Measurements from ENCODE around the gene CRCP. TPM values are rescaled to one million over a fixed set of nuclear protein-coding genes. Genes with fewer than 3 reads are reported as not detected.

The CRCP gene
- total and polyA plus RNA-seq, 2 of the 13 experiments (the other 11 are each of a cell fraction or from before 2014, with no cell fraction given), result 22.7 to 31.0 TPM

GRCh38 chr7:66150471-66150870 lies 35.8 kb downstream of the CRCP start (continued):
- TF ChIP-seq, protein P1, sequence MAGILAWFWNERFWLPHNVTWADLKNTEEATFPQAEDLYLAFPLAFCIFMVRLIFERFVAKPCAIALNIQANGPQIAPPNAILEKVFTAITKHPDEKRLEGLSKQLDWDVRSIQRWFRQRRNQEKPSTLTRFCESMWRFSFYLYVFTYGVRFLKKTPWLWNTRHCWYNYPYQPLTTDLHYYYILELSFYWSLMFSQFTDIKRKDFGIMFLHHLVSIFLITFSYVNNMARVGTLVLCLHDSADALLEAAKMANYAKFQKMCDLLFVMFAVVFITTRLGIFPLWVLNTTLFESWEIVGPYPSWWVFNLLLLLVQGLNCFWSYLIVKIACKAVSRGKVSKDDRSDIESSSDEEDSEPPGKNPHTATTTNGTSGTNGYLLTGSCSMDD (CRISPR knock-in tag; IDR thresholded peaks at IDR 0.05), result no peak
- TF ChIP-seq ARID4A (CRISPR knock-in tag; IDR thresholded peaks at IDR 0.05; ENCODE audit: borderline replicate concordance) (peak; percentile 35; the same call in 1 of the 2 replicates), RXRB (CRISPR knock-in tag; IDR thresholded peaks at IDR 0.05; ENCODE audit: borderline replicate concordance) (peak; percentile 43; the same call in 1 of the 2 replicates), ETS1 (CRISPR knock-in tag; IDR thresholded peaks at IDR 0.05) (no peak), ZNF597 (CRISPR knock-in tag; IDR thresholded peaks at IDR 0.05) (no peak), RFX1 (IDR thresholded peaks at IDR 0.05) (no peak), NFIC (IDR thresholded peaks at IDR 0.05; ENCODE audit: low read length) (no peak), ZFYVE20 (CRISPR knock-in tag; IDR thresholded peaks at IDR 0.05; ENCODE audit: borderline replicate concordance, low read depth) (no peak), FOXK1 (CRISPR knock-in tag; IDR thresholded peaks at IDR 0.05; ENCODE audit: borderline replicate concordance, low read depth) (peak; percentile 41; the same call in 1 of the 2 replicates), ZNF747 (CRISPR knock-in tag; IDR thresholded peaks at IDR 0.05; ENCODE audit: borderline replicate concordance) (no peak), LBX2 (CRISPR knock-in tag; IDR thresholded peaks at IDR 0.05; ENCODE audit: borderline replicate concordance) (no peak), ZFP36L2 (CRISPR knock-in tag; IDR thresholded peaks at IDR 0.05) (no peak), ONECUT2 (CRISPR knock-in tag; IDR thresholded peaks at IDR 0.05) (no peak), RAD51 (IDR thresholded peaks at IDR 0.05; ENCODE audit: borderline replicate concordance) (peak; percentile 49; the same call in 1 of the 2 replicates), KDM5A (IDR thresholded peaks at IDR 0.05; ENCODE audit: borderline replicate concordance, low read length) (no peak), SOX13 (IDR thresholded peaks at IDR 0.05) (no peak), SOX13 (CRISPR knock-in tag; conservative IDR thresholded peaks at IDR 0.05 in 1 of 2, IDR thresholded peaks at IDR 0.05 in 1 of 2) (peak in 1 of 2 experiments; percentile 64; a peak in 1 of 4 replicates), ZNF276 (CRISPR knock-in tag; IDR thresholded peaks at IDR 0.05; ENCODE audit: low read depth) (no peak), CEBPB (IDR thresholded peaks at IDR 0.05; ENCODE audit: borderline replicate concordance, low read depth, low read length) (no peak)

Measured in HepG2 (cell line).